Measurements from ENCODE around the gene CCDC179.

DNA sequence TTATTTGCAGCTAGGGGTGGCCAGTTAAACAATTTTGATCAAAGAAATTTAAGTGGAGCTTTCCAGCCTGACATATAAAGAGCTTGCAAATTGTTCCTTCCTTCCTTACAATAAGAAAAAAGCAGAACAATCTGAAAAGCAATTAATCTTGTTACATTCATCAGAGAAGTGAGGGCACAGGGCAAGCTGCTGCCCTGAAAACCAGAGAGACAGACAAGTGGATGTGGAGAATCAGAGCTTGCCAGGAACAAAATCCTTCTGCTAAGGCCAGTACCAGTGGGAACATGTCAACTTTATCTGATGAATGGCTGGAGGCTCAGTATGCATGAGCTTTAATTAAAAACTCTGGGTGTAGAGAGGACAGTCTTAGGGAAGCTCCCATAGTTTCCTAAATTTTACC, 8.8 kb downstream of the CCDC179 start:
- TF ChIP-seq CTCF (IDR thresholded peaks at IDR 0.05 in 2 of 3, conservative IDR thresholded peaks at IDR 0.05 in 1 of 3; ENCODE audit: control insufficient read depth in 2 of 3, extremely low read depth in 1 of 3, insufficient read depth in 1 of 3, low read depth in 3 of 3, low read length in 3 of 3) (no peak), POLR2AphosphoS5 (IDR thresholded peaks at IDR 0.05; ENCODE audit: low read length) (no peak), CBX3 (IDR thresholded peaks at IDR 0.05; ENCODE audit: borderline replicate concordance, low read depth) (no peak), REST (IDR thresholded peaks at IDR 0.05; ENCODE audit: low read depth, low read length) (no peak), RAD51 (IDR thresholded peaks at IDR 0.05) (no peak)
